ENCODE data around the gene PLD6.

Gene PLD6

GRCh38 chr17:17216776-17217175 is 10.6 kb upstream of the PLD6 start:
- POLR2A ChIA-PET, result no interaction called here
- 95% methylated on average over 16 of the region's 16 CpGs for WGBS (ENCODE audit: insufficient coverage)
- CTCF ChIA-PET, result interaction anchor here (1.3 kb wide), 1 partner anchor 14 kb away, joined by 3 read pairs; no protein-coding TSS in a partner anchor

GRCh38 chr17:17216236-17216635 is 10.1 kb upstream of the PLD6 start:
- H3K9me3 ChIP-seq (ENCODE audit: control extremely low read depth in 1 of 5, control insufficient read depth in 4 of 5, insufficient read depth in 2 of 5, low read depth in 1 of 5, low read length in 4 of 5), result no peaks in the 10 kb centered on the region
- 90% methylated on average over 9 of the region's 17 CpGs for WGBS (ENCODE audit: insufficient coverage)
- CTCF ChIA-PET, result interaction anchor here (0.6 kb wide), 1 partner anchor 111 kb away, joined by 3 read pairs; no protein-coding TSS in a partner anchor
- H3K27me3 ChIP-seq (replicated peaks in 2 of 5; ENCODE audit: control insufficient read depth in 4 of 5, insufficient read depth in 5 of 5, low read length in 4 of 5), result no peaks in the 10 kb centered on the region
- no peak overlapping the region for H3K4me3 ChIP-seq (ENCODE audit: control insufficient read depth in 1 of 7, extremely low read depth in 1 of 7, insufficient read depth in 4 of 7, low read depth in 2 of 7, low read length in 6 of 7)
- peaks cover 13 to 90% (median 62%) of the 10 kb centered on the region in 4 experiments for H3K36me3 ChIP-seq (ENCODE audit: control insufficient read depth in 4 of 4, insufficient read depth in 4 of 4, low read length in 3 of 4)
- POLR2A ChIA-PET, result no interaction called here
- no peak for DNase-seq
- H3K27ac ChIP-seq (ENCODE audit: insufficient read depth in 1 of 2, low read depth in 1 of 2, low read length in 2 of 2, poor library complexity in 1 of 2, severe bottlenecking in 2 of 2), result no peak overlapping the region
- no peaks in the 10 kb centered on the region for H3K4me1 ChIP-seq (ENCODE audit: control extremely low read depth in 1 of 4, control insufficient read depth in 4 of 4, insufficient read depth in 4 of 4, low read length in 3 of 4)

More at GRCh38 chr17:17216776-17217175, 10.6 kb upstream of the PLD6 start:
- no peaks in the 10 kb centered on the region for H3K9me3 ChIP-seq (ENCODE audit: control extremely low read depth in 1 of 5, control insufficient read depth in 4 of 5, insufficient read depth in 2 of 5, low read depth in 1 of 5, low read length in 4 of 5)
- H3K36me3 ChIP-seq (ENCODE audit: control insufficient read depth in 4 of 4, insufficient read depth in 4 of 4, low read length in 3 of 4), result peaks cover 12 to 90% (median 63%) of the 10 kb centered on the region in 4 experiments
- no peak overlapping the region for H3K4me3 ChIP-seq (ENCODE audit: control insufficient read depth in 1 of 7, extremely low read depth in 1 of 7, insufficient read depth in 4 of 7, low read depth in 2 of 7, low read length in 6 of 7)
- H3K4me1 ChIP-seq (ENCODE audit: control extremely low read depth in 1 of 4, control insufficient read depth in 4 of 4, insufficient read depth in 4 of 4, low read length in 3 of 4), result no peaks in the 10 kb centered on the region
- no peak for DNase-seq
- H3K27ac ChIP-seq (ENCODE audit: insufficient read depth in 1 of 2, low read depth in 1 of 2, low read length in 2 of 2, poor library complexity in 1 of 2, severe bottlenecking in 2 of 2), result no peak overlapping the region
- no peaks in the 10 kb centered on the region for H3K27me3 ChIP-seq (replicated peaks in 2 of 5; ENCODE audit: control insufficient read depth in 4 of 5, insufficient read depth in 5 of 5, low read length in 4 of 5)

- H3K4me3 ChIP-seq (ENCODE audit: control insufficient read depth in 1 of 7, extremely low read depth in 1 of 7, insufficient read depth in 4 of 7, low read depth in 2 of 7, low read length in 6 of 7), result no peak overlapping the region
- H3K36me3 ChIP-seq (ENCODE audit: control insufficient read depth in 4 of 4, insufficient read depth in 4 of 4, low read length in 3 of 4), result peaks cover 14 to 85% (median 58%) of the 10 kb centered on the region in 4 experiments
- POLR2A ChIA-PET, result no interaction called here
- H3K4me1 ChIP-seq (ENCODE audit: control extremely low read depth in 1 of 4, control insufficient read depth in 4 of 4, insufficient read depth in 4 of 4, low read length in 3 of 4), result no peaks in the 10 kb centered on the region
- CTCF ChIA-PET, result interaction anchor here (0.6 kb wide), 1 partner anchor 111 kb away, joined by 3 read pairs; no protein-coding TSS in a partner anchor
- DNase-seq, result no peak
- WGBS (ENCODE audit: insufficient coverage), result 97% methylated on average over 5 of the region's 8 CpGs
- no peaks in the 10 kb centered on the region for H3K9me3 ChIP-seq (ENCODE audit: control extremely low read depth in 1 of 5, control insufficient read depth in 4 of 5, insufficient read depth in 2 of 5, low read depth in 1 of 5, low read length in 4 of 5)
- H3K27ac ChIP-seq (ENCODE audit: insufficient read depth in 1 of 2, low read depth in 1 of 2, low read length in 2 of 2, poor library complexity in 1 of 2, severe bottlenecking in 2 of 2), result no peak overlapping the region
- no peaks in the 10 kb centered on the region for H3K27me3 ChIP-seq (replicated peaks in 2 of 5; ENCODE audit: control insufficient read depth in 4 of 5, insufficient read depth in 5 of 5, low read length in 4 of 5)
Measured at GRCh38 chr17:17215575-17215974, 9.4 kb upstream of the PLD6 start.

- Histone ChIP-seq H3K4me3 (ENCODE audit: control insufficient read depth in 1 of 7, extremely low read depth in 1 of 7, insufficient read depth in 4 of 7, low read depth in 2 of 7, low read length in 6 of 7) (no peak overlapping the region), H3K27ac (ENCODE audit: insufficient read depth in 1 of 2, low read depth in 1 of 2, low read length in 2 of 2, poor library complexity in 1 of 2, severe bottlenecking in 2 of 2) (no peak overlapping the region), H3K36me3 (ENCODE audit: control insufficient read depth in 4 of 4, insufficient read depth in 4 of 4, low read length in 3 of 4) (peaks cover 14 to 78% (median 54%) of the 10 kb centered on the region in 4 experiments), H3K4me1 (ENCODE audit: control extremely low read depth in 1 of 4, control insufficient read depth in 4 of 4, insufficient read depth in 4 of 4, low read length in 3 of 4) (no peaks in the 10 kb centered on the region), H3K9me3 (ENCODE audit: control extremely low read depth in 1 of 5, control insufficient read depth in 4 of 5, insufficient read depth in 2 of 5, low read depth in 1 of 5, low read length in 4 of 5) (no peaks in the 10 kb centered on the region), H3K27me3 (replicated peaks in 2 of 5; ENCODE audit: control insufficient read depth in 4 of 5, insufficient read depth in 5 of 5, low read length in 4 of 5) (no peaks in the 10 kb centered on the region)
- POLR2A ChIA-PET, result no interaction called here
- CTCF ChIA-PET, result no interaction called here
- WGBS (ENCODE audit: insufficient coverage), result 97% methylated on average over 14 of the region's 27 CpGs
- DNase-seq, result no peak
Measured at GRCh38 chr17:17214646-17215436, 8.7 kb upstream of the PLD6 start.

GRCh38 chr17:17213775-17214174 is 7.6 kb upstream of the PLD6 start:
- POLR2A ChIA-PET, result interaction anchor here (1.0 kb wide), 1 partner anchor 87 kb away, joined by 3 read pairs; no protein-coding TSS in a partner anchor
- H3K36me3 ChIP-seq (ENCODE audit: control insufficient read depth in 4 of 4, insufficient read depth in 4 of 4, low read length in 3 of 4), result peaks cover 13 to 69% (median 48%) of the 10 kb centered on the region in 4 experiments
- no peak for DNase-seq
- no peaks in the 10 kb centered on the region for H3K27me3 ChIP-seq (replicated peaks in 2 of 5; ENCODE audit: control insufficient read depth in 4 of 5, insufficient read depth in 5 of 5, low read length in 4 of 5)
- no peak overlapping the region for H3K4me3 ChIP-seq (ENCODE audit: control insufficient read depth in 1 of 7, extremely low read depth in 1 of 7, insufficient read depth in 4 of 7, low read depth in 2 of 7, low read length in 6 of 7)
- CTCF ChIA-PET, result no interaction called here
- no peak overlapping the region for H3K27ac ChIP-seq (ENCODE audit: insufficient read depth in 1 of 2, low read depth in 1 of 2, low read length in 2 of 2, poor library complexity in 1 of 2, severe bottlenecking in 2 of 2)
- H3K9me3 ChIP-seq (ENCODE audit: control extremely low read depth in 1 of 5, control insufficient read depth in 4 of 5, insufficient read depth in 2 of 5, low read depth in 1 of 5, low read length in 4 of 5), result no peaks in the 10 kb centered on the region
- 74% methylated on average over 4 of the region's 10 CpGs for WGBS (ENCODE audit: insufficient coverage)
- H3K4me1 ChIP-seq (ENCODE audit: control extremely low read depth in 1 of 4, control insufficient read depth in 4 of 4, insufficient read depth in 4 of 4, low read length in 3 of 4), result no peaks in the 10 kb centered on the region

GRCh38 chr17:17207998-17208397 is 1.9 kb upstream of the PLD6 start:
- ChIA-PET CTCF (interaction anchor here (1.0 kb wide), 1 partner anchor 67 kb away, joined by 3 read pairs; no protein-coding TSS in a partner anchor), POLR2A (no interaction called here)
- peak in 2 of 3 donors; percentile 13 to 33 for DNase-seq
- Histone ChIP-seq H3K4me3 (ENCODE audit: control insufficient read depth in 1 of 7, extremely low read depth in 1 of 7, insufficient read depth in 4 of 7, low read depth in 2 of 7, low read length in 6 of 7) (no peak overlapping the region), H3K27me3 (replicated peaks in 2 of 5; ENCODE audit: control insufficient read depth in 4 of 5, insufficient read depth in 5 of 5, low read length in 4 of 5) (no peaks in the 10 kb centered on the region), H3K9me3 (ENCODE audit: control extremely low read depth in 1 of 5, control insufficient read depth in 4 of 5, insufficient read depth in 2 of 5, low read depth in 1 of 5, low read length in 4 of 5) (no peaks in the 10 kb centered on the region), H3K4me1 (ENCODE audit: control extremely low read depth in 1 of 4, control insufficient read depth in 4 of 4, insufficient read depth in 4 of 4, low read length in 3 of 4) (peaks cover 0 to 35% (median 26%) of the 10 kb centered on the region in 4 experiments), H3K27ac (ENCODE audit: insufficient read depth in 1 of 2, low read depth in 1 of 2, low read length in 2 of 2, poor library complexity in 1 of 2, severe bottlenecking in 2 of 2) (no peak overlapping the region), H3K36me3 (ENCODE audit: control insufficient read depth in 4 of 4, insufficient read depth in 4 of 4, low read length in 3 of 4) (peaks cover 5 to 30% (median 10%) of the 10 kb centered on the region in 4 experiments)
- 75% methylated on average over 4 of the region's 8 CpGs for WGBS (ENCODE audit: insufficient coverage)

- Histone ChIP-seq H3K36me3 (ENCODE audit: control insufficient read depth in 4 of 4, insufficient read depth in 4 of 4, low read length in 3 of 4) (peaks cover 2 to 33% (median 14%) of the 10 kb centered on the region in 4 experiments), H3K4me3 (ENCODE audit: control insufficient read depth in 1 of 7, extremely low read depth in 1 of 7, insufficient read depth in 4 of 7, low read depth in 2 of 7, low read length in 6 of 7) (no peak overlapping the region), H3K27me3 (replicated peaks in 2 of 5; ENCODE audit: control insufficient read depth in 4 of 5, insufficient read depth in 5 of 5, low read length in 4 of 5) (no peaks in the 10 kb centered on the region), H3K9me3 (ENCODE audit: control extremely low read depth in 1 of 5, control insufficient read depth in 4 of 5, insufficient read depth in 2 of 5, low read depth in 1 of 5, low read length in 4 of 5) (no peaks in the 10 kb centered on the region), H3K27ac (ENCODE audit: insufficient read depth in 1 of 2, low read depth in 1 of 2, low read length in 2 of 2, poor library complexity in 1 of 2, severe bottlenecking in 2 of 2) (no peak overlapping the region), H3K4me1 (ENCODE audit: control extremely low read depth in 1 of 4, control insufficient read depth in 4 of 4, insufficient read depth in 4 of 4, low read length in 3 of 4) (peaks cover 0 to 35% (median 26%) of the 10 kb centered on the region in 4 experiments)
- WGBS (ENCODE audit: insufficient coverage), result 94% methylated on average over 12 of the region's 16 CpGs
- ChIA-PET CTCF (interaction anchor here (1.0 to 1.1 kb wide), 2 partner anchors 60 to 68 kb away, joined by 3 read pairs; no protein-coding TSS in a partner anchor), POLR2A (no interaction called here)
- no peak for DNase-seq
Measured at GRCh38 chr17:17206913-17207335, 791 bp upstream of the PLD6 start.

Data from common myeloid progenitor, CD34-positive (primary cell).